AML-193 (cell line): ENCODE data around the gene CHRD.
"Not testable (repeated sequence)": the region's sequence is repeated elsewhere in the genome, so short reads cannot be mapped to it uniquely, and the experiment has no call there.

Experiments
- DNase-seq, 2 experiments: peaks; one replicate each; lab custom pipeline; 2025; lab: John Stamatoyannopoulos, UW

Gene CHRD

GRCh38 chr3:184379358-184380184 is at the start of gene CHRD:
CHRD (plus strand) TSS chr3:184380054; CDS start chr3:184380319, 265 bp downstream.
- no peak for DNase-seq

GRCh38 chr3:184332370-184333090 is 47.3 kb upstream of the CHRD start:
- no peak for DNase-seq

GRCh38 chr3:184333190-184333589 is 46.7 kb upstream of the CHRD start:
- DNase-seq: no peak

GRCh38 chr3:184333700-184334099 is 46.2 kb upstream of the CHRD start:
- no peak for DNase-seq

- DNase-seq: no peak
Observed at GRCh38 chr3:184334470-184335158, 45.2 kb upstream of the CHRD start.

GRCh38 chr3:184335291-184335660 is 44.6 kb upstream of the CHRD start:
- DNase-seq: no peak

- no peak for DNase-seq
Observed at GRCh38 chr3:184335661-184336546, 44.0 kb upstream of the CHRD start.

GRCh38 chr3:184336547-184337398 is 43.1 kb upstream of the CHRD start:
- DNase-seq: no peak

- DNase-seq: no peak
Observed at GRCh38 chr3:184337399-184337714, 42.5 kb upstream of the CHRD start, which contains the start of gene FAM131A. FAM131A (plus strand) TSS chr3:184337600; CDS start chr3:184337631, 31 bp downstream.

GRCh38 chr3:184337981-184338380 is 41.9 kb upstream of the CHRD start:
- no peak for DNase-seq

GRCh38 chr3:184338511-184338945 is 41.3 kb upstream of the CHRD start:
- no peak for DNase-seq

- no peak for DNase-seq
Observed at GRCh38 chr3:184339001-184339400, 40.9 kb upstream of the CHRD start.

GRCh38 chr3:184339451-184340135 is 40.3 kb upstream of the CHRD start:
- not testable (repeated sequence) for DNase-seq

GRCh38 chr3:184341925-184342324 is 37.9 kb upstream of the CHRD start:
- DNase-seq: no peak

- no peak for DNase-seq
Observed at GRCh38 chr3:184343200-184343876, 36.5 kb upstream of the CHRD start.

- no peak for DNase-seq
Observed at GRCh38 chr3:184344579-184345316, 35.1 kb upstream of the CHRD start.

- peak; percentile 65 to 87 for DNase-seq
Observed at GRCh38 chr3:184345317-184346144, 34.3 kb upstream of the CHRD start.
